A673 (cell line): ENCODE data around the gene SLC12A7. TPM values are rescaled to one million over a fixed set of nuclear protein-coding genes. Genes with fewer than 3 reads are reported as not detected.

Source experiments
- BruUV-seq: library from RNA; stranded (reverse); fragments of 400-500 nt; replicated peaks from 2 replicates; lab custom pipeline; 2021; lab: Mats Ljungman, UMichigan
- CTCF ChIA-PET: fragments of 300-600 bp; sonication (Branson Sonifier 250); formaldehyde crosslinking; loops from one replicate; lab custom pipeline; 2022; ENCODE audit warnings: antibody characterized with exemption; lab: Charles Lee
- POLR2A ChIA-PET: fragments of 300-600 bp; sonication (Branson Sonifier 250); formaldehyde crosslinking; loops from one replicate; lab custom pipeline; 2022; ENCODE audit warnings: antibody characterized with exemption; ENCODE audit not compliant: low non-redundant PET; lab: Charles Lee
- DNase-seq: peaks from one replicate; pipeline ENCODE4 v3.0.0-alpha.2; 2015; ENCODE audit warnings: low spot score
- H3K27ac ChIP-seq: fragments of 200-600 bp; sonication (generic); 2 replicates; pipeline ENCODE4 v1.5.1; 2016; ENCODE audit warnings: mixed run types, low read depth, mild to moderate bottlenecking, mixed read lengths, antibody characterized with exemption, low read length; ENCODE audit not compliant: poor library complexity, severe bottlenecking
- H3K27me3 ChIP-seq: fragments of 200-600 bp; sonication (generic); replicated peaks from 2 replicates; pipeline ENCODE4 v1.6.1; 2017; ENCODE audit warnings: mixed run types, low read depth, mild to moderate bottlenecking, mixed read lengths, antibody characterized with exemption, low read length; ENCODE audit not compliant: insufficient read depth, poor library complexity
- H3K36me3 ChIP-seq: fragments of 200-600 bp; sonication (generic); 2 replicates; pipeline ENCODE4 v1.6.1; 2016; ENCODE audit warnings: mixed run types, mild to moderate bottlenecking, mixed read lengths, antibody characterized with exemption, low read length; ENCODE audit not compliant: insufficient read depth, poor library complexity, severe bottlenecking
- H3K4me1 ChIP-seq: fragments of 200-600 bp; sonication (generic); 2 replicates; pipeline ENCODE4 v1.6.1; 2017; ENCODE audit warnings: mixed run types, mild to moderate bottlenecking, mixed read lengths, antibody characterized with exemption, low read length; ENCODE audit not compliant: insufficient read depth, poor library complexity, severe bottlenecking
- H3K4me3 ChIP-seq: fragments of 200-600 bp; sonication (generic); 2 replicates; pipeline ENCODE4 v1.5.1; 2016; ENCODE audit warnings: low read depth, mixed run types, mild to moderate bottlenecking, mixed read lengths, low read length; ENCODE audit not compliant: poor library complexity, severe bottlenecking
- H3K9me3 ChIP-seq: fragments of 200-600 bp; sonication (generic); 2 replicates; pipeline ENCODE4 v1.6.1; 2016; ENCODE audit warnings: mixed run types, low read depth, mild to moderate bottlenecking, mixed read lengths, antibody characterized with exemption, low read length; ENCODE audit not compliant: poor library complexity, severe bottlenecking
- EZH2 ChIP-seq: fragments of 200-600 bp; sonication (generic); IDR thresholded peaks from 2 replicates; pipeline ENCODE4 v1.6.1; 2017; ENCODE audit warnings: borderline replicate concordance, low read depth, mild to moderate bottlenecking, mixed read lengths, antibody characterized with exemption, low read length; ENCODE audit not compliant: poor library complexity, severe bottlenecking
- intact Hi-C: fragments of 100-400 bp; cut with micrococcal nuclease; formaldehyde crosslinking; loops from one replicate; pipeline ENCODE4 v1.10.0; 2022; ENCODE audit not compliant: unreplicated experiment
- total RNA-seq: library from RNA; stranded (reverse); gene quantifications from 2 replicates; pipeline ENCODE4 v1.2.3, GENCODE V29; 2021
- TF ChIP-seq, protein P1 (sequence below): fragments of 300-800, 200-600 bp; sonication (generic); conservative IDR thresholded peaks from 2 replicates; pipeline ENCODE4 v1.5.1; 2017; ENCODE audit warnings: low read depth, mild to moderate bottlenecking, antibody characterized with exemption, low read length, moderate library complexity, mixed read lengths

The SLC12A7 gene
- total RNA-seq, 1 experiment from 2014 or later: 45.2 TPM

DNA sequence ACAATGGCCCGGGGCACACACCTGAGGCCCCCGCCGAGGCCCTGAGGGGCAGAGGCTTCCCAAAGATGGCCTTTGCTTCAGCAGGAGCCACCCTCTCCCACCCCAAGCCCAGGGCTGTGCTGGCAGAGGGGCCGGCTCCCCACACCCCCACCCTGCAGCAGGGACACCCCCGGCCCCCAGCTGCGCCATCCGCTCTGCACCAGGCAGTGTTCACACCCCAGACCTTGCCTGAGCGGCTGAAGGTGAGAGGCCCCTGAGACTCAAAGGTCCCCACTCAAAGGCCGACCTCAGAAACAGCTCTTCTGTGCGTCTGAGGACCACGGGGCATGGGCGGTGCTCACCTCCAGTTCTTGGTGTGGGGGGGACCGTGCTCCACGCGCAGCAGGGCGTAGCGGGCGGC is 37.6 kb downstream of the SLC12A7 start:
- TF ChIP-seq, protein P1, sequence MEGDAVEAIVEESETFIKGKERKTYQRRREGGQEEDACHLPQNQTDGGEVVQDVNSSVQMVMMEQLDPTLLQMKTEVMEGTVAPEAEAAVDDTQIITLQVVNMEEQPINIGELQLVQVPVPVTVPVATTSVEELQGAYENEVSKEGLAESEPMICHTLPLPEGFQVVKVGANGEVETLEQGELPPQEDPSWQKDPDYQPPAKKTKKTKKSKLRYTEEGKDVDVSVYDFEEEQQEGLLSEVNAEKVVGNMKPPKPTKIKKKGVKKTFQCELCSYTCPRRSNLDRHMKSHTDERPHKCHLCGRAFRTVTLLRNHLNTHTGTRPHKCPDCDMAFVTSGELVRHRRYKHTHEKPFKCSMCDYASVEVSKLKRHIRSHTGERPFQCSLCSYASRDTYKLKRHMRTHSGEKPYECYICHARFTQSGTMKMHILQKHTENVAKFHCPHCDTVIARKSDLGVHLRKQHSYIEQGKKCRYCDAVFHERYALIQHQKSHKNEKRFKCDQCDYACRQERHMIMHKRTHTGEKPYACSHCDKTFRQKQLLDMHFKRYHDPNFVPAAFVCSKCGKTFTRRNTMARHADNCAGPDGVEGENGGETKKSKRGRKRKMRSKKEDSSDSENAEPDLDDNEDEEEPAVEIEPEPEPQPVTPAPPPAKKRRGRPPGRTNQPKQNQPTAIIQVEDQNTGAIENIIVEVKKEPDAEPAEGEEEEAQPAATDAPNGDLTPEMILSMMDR: no peak
- no peak for TF ChIP-seq EZH2

DNA sequence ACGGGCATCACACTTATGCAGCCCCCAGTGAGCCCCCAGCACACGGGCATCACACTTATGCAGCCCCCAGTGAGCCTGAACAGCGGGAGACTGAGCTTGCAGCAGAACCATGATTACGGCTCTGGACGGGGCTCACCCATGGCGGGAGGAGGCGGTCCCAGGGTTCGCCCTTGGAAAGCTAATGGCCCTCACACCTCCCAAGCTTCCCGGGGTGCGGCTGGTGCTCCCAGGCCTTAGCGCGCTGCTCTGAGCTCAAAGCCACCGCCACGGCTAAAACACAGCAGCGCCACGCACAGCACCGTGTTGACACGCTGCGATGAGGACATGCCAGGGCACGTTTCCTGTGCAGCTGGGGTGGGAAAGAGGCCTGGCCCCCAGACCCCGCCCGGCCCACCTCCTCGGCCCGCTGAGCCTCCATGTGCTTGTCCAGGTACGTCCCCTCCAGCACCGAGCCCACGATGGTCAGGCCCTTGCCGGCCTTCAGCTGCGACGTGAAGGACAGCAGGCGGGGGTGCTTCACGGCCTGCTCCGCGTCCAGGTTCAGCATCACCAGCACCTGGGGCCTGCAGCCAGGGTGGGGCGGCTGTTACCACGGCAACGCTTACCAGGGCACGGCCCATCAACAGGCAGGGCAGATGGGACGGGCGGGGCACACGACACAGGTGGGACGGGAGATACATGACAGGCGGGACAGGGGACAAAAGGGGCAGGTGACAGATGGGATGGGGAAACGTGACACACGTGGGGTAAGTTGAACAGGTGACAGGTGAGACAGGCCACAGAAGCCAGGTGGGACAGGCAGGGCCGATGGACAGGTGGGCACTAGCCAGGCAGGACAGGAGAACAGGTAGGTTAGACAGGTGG is 38.4 kb downstream of the SLC12A7 start:
- intact Hi-C loops: no loop called here
- Histone ChIP-seq H3K36me3 (no peaks in the 10 kb centered on the region), H3K4me1 (no peaks in the 10 kb centered on the region), H3K27ac (no peak overlapping the region), H3K9me3 (no peaks in the 10 kb centered on the region), H3K27me3 (no peaks in the 10 kb centered on the region), H3K4me3 (no peak overlapping the region)
- CTCF ChIA-PET: no interaction called here
- no peak for DNase-seq
- POLR2A ChIA-PET: no interaction called here
- TF ChIP-seq, protein P1: no peak
- TF ChIP-seq EZH2: no peak
- no TSS peak for BruUV-seq

More for the DNA sequence above, 37.6 kb downstream of the SLC12A7 start:
- ChIA-PET POLR2A (no interaction called here), CTCF (no interaction called here)
- no peaks in the 10 kb centered on the region for H3K4me1 ChIP-seq
- H3K27me3 ChIP-seq: no peaks in the 10 kb centered on the region
- intact Hi-C loops: no loop called here
- no peak for DNase-seq
- no peak overlapping the region for H3K4me3 ChIP-seq
- no peaks in the 10 kb centered on the region for H3K9me3 ChIP-seq
- BruUV-seq: no TSS peak
- no peak overlapping the region for H3K27ac ChIP-seq
- peaks cover 1% of the 10 kb centered on the region for H3K36me3 ChIP-seq

- TF ChIP-seq, protein P1: no peak
- no peak for TF ChIP-seq EZH2
- BruUV-seq: no TSS peak
- Histone ChIP-seq H3K27me3 (no peaks in the 10 kb centered on the region), H3K27ac (no peak overlapping the region), H3K4me3 (no peak overlapping the region), H3K36me3 (no peaks in the 10 kb centered on the region), H3K9me3 (no peaks in the 10 kb centered on the region), H3K4me1 (no peaks in the 10 kb centered on the region)
- intact Hi-C loops: no loop called here
- DNase-seq: no peak
- ChIA-PET CTCF (no interaction called here), POLR2A (no interaction called here)
Measured at GRCh38 chr5:1069720-1070088, 42.2 kb downstream of the SLC12A7 start.
